HG02884 (cell line): ENCODE measurements around the gene PLCB4.

ENCODE experiments used
- ATAC-seq: cut with Tn5 transposase; IDR thresholded peaks from one replicate; pipeline ENCODE4 v1.9.1; 2021; ENCODE audit warnings: mild to moderate bottlenecking, moderate library complexity; ENCODE audit not compliant: unreplicated experiment

PLCB4 gene

DNA sequence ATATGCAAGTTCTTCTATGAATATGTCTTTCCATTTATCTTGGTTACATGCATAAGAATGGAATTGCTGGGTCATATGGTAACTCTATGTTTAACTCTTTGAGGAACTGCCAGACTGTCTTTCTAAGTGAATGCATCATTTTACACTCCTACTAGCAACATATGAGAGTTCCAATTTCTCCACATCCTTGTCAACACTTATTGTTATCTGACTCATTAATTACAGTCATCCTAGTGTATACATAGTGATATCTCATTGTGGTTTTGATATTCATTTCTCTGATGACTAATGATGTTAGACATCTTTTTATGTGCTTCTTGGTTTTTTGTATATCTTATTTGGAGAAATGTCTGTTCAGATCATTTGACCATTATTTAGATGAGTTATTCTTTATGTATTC is 348.8 kb downstream of the PLCB4 start:
- ATAC-seq: no peak

DNA sequence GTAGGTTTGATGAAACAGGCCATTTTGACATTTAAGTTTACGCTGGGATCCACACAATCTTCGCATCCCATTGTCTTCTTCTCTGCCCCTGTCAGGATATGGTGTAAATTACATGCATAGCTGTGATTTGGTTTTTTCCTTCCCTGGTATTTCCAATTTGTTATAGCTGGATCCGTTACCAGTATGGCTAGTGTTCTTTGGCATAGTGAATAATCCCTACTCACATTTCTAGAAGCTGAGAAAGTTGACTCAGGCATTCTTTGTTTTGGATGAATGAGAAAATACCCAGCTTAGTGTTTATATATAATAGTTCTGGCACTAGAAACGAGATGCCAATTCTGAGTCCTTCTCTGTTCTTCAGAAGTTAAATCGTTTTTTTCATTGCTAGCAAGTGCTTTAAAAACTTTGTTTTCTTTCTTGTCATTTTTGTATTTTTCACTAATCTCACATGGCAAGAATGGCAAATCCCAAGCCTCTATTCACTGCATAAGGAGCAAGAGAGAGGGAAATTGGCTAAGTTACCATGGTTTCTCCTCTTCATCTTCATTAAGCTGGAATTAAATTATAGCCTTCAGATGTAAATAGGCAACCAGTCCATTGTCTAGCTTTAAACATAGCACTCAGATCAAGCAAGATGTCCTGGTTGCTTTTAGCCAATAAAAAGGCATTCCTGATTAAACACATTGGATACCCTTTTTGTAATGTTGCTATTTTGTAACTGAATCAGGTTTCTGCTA is 353.6 kb downstream of the PLCB4 start:
- no peak for ATAC-seq

DNA sequence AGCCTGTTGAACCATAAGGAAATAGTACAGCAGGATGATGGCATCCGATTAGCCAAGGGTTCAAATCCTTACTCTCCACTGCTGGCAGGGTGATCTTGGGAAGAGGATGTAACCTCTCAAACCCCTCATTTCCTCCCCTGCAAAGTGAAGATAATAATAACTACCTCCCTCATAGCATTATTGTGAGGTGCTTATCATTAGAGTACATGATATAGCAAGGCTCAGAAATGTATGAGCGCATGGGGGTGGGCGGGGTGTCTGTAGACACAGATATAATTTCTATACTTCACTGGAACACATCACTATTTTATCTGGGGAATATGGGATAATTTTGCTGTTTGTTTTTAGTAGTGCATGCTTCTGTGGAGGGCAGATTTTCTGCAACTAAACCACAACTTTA is 355.7 kb downstream of the PLCB4 start:
- no peak for ATAC-seq

DNA sequence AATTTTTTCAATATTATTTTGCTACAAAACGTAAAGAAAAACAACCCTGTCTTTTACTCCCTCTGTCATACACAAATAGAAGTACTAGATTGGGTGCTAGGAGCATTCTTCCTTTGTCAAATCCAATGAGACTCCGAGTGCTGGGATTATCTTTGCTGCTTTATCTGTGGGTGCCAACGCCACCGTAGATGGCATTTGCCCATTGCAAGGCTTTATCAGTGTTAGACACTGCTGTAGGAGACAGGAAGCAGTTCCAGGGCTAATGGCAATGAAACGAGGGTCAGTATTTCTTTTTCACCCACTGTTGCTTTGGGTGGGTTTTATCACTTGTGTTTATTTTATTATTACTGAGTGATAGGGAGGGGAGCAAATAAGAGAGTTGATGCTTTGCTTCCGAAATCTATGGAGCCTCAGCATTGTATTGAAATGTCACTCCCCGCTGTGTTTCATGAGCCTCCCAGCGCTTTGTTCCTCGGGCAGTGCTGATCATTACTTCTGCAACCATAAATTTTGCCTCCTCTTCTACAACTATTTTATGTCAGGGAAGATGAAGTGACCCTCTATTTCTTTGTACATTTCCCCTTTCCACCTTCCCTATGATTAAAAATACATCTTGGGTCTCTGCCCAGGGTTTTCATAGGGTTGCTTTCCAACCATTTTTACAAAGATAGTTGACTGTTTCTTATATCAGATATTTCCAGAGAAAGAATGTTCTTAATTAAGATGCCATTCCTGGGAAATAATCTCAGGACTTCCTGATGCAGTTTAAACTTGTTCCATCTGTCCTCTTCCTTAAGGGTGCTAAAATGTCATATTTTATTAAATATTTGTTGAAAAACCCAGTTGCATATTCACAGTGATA is 358.8 kb downstream of the PLCB4 start:
- no peak for ATAC-seq

DNA sequence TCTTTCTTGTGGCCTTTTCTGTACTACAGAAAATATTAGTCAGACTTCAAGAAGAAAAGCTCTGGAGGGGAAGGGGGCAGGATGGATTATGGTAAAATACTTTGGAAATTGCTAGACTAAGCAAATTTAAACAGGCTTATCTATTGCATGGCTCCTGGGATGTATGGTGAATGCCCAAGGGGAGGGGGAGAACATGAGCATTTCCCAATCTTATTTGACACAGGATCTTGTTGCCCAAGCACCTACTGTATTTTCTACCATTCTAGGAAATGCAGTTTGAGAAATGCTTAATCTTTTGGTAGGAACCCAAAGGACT is 359.4 kb downstream of the PLCB4 start:
- ATAC-seq: no peak

DNA sequence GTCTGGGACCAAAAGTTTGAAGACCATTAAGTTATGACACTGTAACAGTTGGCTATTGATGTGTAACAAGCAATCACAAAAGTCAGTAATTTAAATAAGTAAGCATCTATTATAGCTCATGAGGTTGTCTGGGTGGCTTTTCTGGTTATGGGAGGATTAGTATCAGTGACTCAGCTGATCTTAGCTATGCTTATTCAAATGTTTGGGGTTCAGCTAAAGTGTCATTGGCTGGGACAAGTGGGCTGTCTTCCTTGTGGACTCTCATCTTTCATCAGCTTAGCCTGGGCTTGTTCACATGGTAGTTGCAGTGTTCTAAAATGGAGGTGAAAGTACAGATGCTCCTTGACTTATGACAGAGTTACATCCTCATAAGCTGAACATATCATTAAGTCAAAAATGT is 370.9 kb downstream of the PLCB4 start:
- no peak for ATAC-seq

DNA sequence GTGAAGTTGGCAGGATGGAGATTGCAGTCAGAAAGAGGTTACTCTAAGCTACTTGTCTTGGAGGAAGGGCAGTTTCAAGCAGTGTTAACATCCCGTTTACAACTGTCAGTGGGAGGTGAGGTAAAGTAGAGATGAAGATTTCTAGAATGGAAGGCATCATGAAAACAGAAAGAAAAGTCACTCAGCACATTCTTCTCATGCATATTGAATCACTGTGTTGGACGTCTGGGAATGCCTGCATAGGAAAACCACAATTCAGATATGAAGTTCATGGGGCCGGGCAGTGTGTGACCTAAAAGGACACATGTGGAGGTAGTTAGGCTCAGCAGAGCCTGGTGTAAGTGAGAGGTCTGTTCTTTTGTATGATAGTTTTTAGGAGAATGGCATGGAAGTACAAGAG is 372.0 kb downstream of the PLCB4 start:
- no peak for ATAC-seq

DNA sequence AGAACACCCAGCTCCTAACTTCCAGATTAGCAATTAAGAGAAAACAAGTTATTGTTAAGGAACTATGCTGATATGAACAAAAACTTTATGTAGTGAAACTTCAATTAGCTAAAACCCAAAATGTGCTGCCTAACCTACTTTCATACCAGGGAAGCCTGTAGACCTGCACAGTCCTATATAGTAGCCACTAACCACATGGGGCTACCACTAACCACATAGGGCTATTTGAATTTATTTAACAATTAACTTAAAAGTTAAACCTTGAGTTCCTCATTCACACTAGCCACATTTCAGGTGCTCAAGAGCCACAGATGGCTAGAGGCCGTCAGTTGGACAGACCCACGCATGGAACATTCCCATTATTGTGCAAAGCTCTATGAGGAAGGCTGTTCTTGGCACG is 373.1 kb downstream of the PLCB4 start:
- ATAC-seq: no peak

DNA sequence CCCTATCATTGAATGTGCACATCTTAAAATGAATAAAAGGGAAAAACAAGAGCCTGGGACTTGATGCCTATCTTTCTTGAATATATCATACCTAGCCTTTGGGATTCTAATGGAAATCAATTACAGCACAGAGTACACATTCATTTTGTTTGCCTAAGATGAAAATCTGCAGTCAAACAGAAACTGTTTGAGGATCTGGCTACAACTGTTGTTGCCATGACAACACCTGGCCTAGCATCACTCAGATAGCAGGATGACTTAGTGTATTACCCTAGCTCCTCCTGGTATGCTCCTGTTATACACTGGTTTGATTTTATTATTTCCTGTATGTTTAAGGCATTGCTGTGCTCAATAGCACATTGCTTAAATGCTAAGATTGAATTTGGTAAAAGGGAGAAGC is 374.0 kb downstream of the PLCB4 start:
- ATAC-seq: no peak

DNA sequence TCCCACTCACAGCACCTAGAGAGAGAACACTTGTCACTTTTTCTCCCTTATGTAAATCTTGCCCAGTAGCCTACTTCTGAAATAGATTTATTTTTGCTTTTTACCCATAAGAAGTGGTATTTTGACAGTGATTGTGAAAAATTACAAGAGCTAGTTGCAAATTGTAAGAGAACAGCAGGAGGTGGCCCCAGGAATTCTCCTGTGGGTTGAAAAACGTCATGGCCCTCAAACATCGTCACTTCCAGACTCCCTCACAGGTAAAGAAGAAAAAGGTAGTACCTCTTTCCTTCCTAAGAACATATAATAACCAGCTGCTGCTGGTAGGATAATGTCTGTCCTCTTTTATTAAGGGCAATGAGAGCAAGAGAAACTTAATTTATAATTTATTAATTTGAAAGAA is 376.0 kb downstream of the PLCB4 start:
- ATAC-seq: no peak

DNA sequence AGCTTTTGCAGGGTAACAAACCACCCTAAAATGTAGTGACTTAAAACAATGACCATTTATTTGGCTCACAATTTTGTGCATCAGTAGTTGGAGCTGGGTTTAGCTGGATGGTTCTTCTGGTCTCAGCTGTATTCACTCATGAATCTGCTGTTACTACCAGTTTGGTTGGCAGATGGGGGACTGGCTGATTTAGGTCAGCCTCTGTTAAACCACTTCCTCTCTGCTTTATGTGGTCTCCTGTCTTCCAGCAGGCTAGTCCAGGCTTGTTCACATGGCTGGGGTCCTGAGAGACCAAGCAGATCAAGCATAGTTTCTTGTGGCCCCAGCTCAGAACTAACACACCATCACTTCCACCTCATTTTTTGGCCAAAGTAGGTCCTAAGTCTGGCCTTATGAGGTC is 378.3 kb downstream of the PLCB4 start:
- ATAC-seq: no peak

DNA sequence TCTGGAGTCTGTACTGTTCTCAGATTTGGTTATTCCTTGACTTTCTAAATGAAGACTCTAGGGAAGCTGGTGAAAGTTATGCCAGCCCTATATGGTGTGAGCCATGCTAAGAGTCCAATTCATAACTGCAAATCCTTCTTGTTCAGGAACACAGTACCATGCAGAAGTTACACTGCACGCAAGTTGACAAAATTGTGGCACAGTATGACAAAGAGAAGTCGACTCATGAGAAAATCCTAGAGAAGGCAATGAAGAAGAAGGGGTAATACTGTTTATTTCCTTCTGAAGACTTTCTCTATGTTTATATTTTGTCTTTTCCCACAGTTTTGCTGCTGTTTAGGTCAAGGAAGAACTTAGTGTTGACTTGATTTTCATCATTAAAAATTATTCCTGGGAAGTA is 384.3 kb downstream of the PLCB4 start:
- ATAC-seq: no peak

DNA sequence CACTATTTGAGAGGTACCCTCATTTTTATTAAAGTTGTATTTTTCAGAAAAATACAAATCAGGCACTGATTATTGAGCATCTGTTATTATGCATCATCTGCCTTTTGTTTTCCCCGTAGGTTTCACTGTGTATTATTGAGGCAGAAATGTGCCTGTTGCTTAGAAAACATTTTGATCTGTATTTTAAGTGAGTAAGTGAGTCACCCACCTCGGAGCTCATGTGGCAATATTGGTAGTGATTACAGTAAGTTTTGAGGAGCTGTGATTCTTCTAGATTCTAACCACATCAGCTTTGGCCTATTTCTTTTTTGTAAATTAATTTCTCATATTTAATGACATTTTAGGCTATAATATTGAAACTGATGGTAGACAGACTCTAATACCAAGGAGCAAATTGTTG is 385.9 kb downstream of the PLCB4 start:
- no peak for ATAC-seq

DNA sequence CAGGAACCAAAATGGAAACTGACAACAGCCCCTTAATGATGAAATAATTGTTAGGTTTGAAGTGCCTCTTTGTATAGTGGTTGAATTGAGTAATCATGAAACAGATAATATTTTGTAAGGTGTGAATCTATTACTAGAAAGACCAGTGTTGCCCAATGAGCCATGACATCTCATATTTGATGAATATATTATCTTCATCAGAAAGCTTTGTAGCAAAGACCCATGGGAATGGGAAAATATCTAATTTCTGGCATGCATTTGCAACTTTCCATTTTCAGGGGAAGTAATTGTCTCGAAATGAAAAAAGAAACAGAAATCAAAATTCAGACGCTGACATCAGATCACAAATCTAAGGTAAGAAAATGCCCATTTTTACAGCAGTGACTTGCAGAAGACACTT is 388.2 kb downstream of the PLCB4 start:
- ATAC-seq: no peak

DNA sequence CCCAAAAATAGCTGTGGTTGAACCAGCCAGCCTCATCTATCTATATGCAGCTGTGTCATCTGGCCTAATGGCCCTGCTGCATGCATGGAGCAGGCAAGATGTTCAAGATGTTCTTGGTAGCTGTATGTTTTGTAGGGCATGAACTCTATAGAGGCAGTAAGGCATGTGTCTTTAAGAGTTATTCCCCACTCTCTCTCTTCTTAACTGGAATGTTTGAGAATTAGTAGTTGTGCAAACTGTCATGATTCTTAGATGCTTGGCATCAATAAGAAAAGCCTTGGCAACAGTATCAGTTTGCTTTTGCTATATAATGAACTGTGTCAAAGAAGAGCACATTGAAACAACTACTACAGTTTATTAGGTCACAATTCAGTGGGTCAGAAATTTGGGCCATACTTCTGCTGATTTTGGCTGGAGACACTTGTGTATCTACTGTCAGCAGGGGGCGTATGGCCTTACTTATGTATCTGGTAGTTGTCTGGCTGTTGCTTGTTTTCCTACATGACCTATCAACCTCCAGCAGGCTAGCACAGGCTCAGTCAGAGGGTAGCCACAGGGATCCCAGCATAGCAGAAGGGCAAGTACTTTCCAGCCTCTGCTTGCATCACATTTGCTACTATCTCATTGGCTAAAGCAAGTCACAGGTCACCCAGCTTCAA is 389.4 kb downstream of the PLCB4 start:
- no peak for ATAC-seq

DNA sequence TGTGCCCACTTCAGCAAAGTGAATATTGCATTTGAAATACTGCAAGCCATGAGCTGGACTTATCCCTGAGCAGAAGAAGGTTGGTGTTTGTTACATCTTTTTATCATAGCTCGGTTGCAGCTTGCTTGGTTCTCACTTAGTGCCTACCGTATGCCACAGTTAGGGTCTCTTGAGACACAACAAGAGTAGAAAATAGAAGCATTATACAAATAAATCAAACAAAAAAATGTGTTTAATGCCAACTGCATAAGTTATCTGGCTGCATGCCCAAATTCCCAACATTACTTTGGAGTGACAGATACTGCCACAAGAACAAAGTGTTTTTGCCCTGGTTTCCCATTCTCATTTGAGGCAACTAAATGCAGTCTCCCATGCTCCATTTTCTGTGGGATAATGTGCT is 391.6 kb downstream of the PLCB4 start:
- ATAC-seq: no peak

DNA sequence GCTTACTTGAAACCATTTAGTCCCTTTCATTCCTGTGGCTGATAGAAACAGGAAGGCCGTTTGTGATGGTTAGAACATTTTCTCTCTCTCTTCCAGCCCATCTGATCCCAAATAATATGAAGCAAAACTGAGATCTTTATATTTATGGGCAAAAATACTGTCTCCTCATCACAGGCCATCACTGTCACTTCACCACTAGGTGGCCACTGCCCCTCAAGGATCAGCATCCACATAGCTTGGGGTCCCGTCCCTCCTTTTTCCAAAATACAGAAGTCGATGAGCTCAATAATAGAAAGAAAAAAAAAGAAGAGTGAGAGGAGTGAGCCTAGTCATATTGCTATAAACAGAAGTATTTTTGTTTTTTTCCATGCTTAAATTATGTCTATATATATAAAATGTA is 399.1 kb downstream of the PLCB4 start:
- ATAC-seq: no peak

DNA sequence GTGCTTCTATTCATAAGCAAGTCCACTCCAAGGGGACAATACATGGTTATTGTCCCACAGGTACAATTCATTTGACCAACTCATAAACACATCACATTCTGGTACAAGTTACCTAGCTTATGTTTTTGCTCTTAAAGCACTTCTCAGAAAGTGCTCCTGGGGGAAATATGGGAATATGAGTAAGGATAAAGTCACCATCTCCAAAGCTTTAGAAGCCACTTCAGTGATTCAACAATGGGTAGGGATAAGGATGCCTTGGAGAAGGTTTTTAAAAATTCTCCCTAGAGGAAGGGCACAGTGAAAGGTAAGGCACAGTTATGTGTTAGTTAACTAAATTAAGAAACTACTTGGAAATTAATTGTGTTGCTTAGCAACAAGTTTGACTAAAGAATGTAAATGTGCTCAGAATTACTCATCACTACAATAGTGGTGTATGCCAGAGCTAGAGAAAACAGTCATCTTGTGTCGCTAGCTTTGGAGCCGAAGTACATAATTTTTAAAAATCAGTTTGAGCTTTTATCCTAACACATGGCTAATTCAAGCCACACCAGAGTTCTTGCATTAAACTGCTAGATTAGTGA is 406.0 kb downstream of the PLCB4 start:
- ATAC-seq: no peak

DNA sequence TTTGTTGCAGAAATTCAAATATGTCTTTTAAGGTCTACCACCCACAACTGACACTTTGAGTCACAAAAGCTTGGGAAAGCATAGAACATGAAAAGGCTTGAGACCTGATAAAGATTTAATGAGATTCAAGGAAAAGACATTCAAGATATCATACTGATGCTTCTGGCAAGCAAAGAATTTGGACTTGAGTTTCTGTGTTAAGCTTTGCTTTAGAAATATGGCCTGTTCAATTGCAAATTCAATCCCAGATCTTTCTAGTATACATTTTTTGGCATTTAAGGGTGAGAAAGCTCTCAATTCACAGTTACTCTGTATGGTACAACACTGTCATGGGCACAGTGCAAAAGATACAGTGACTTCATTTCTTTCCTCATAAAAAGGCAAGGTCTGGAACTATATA is 406.6 kb downstream of the PLCB4 start:
- ATAC-seq: no peak

DNA sequence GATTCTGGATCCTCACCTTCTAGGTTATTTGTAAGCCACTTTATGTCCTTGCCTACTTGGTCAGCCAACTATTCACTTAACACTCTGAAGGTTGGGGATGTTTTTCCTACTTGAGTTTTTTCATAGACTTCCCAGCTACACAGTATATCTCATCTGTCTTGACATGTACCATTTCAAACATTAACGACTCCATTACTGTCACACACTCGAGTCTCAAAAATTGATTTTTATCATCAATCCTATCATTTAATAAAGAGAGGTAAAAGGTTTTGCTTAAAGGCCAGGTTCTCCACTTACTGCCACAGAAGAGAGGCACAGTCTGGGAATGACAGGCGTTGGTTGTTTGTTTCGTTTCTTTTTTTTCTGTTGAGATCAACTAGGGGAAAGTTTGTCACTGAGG is 407.3 kb downstream of the PLCB4 start:
- no peak for ATAC-seq

DNA sequence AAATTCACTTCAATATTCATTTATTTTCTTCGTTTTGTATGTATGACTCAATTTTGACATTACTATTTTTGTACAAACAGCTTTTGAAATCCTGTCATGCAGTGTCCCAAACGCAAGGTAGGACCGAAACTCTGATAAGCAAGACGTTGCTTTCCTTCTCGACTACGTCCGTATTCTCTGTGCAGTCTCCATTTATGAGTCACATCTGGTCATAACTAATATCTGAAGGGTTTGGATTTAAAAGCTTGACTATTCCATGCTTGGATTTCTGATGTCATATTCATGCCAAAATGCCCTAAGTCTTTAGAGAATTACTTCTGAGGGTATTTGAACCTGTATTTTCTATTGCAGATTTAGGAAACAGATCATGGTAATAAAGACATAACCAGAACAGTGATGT is 407.8 kb downstream of the PLCB4 start:
- no peak for ATAC-seq

DNA sequence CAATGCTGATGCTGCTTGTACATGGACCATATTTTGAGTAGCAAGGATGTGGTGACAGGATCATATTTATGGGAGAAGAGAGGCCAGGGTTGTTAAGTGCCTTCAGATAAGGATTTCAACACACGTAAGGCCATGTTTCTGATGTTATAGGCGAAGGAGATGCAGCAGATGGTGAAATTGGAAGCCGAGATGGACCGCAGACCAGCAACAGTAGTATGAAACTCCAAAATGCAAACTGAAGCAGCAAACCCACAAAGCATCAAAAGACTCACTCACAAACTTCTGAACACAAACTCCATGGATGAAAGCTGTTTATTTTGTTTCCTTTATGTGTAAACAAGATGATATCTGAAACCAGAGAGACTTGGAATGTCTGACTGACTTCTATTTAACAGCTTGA is 409.9 kb downstream of the PLCB4 start:
- no peak for ATAC-seq
